Mucosa of descending colon (tissue), 3 donors: ENCODE measurements around the gene MEGF11. TPM values are rescaled to one million over a fixed set of nuclear protein-coding genes. Genes with fewer than 3 reads are reported as not detected.

Experiments used
- ATAC-seq: fragments of 200-7000 bp; cut with Tn5 transposase; one replicate; pipeline ENCODE4 v1.9.1; 2020; ENCODE audit warnings: mild to moderate bottlenecking, moderate library complexity
- DNase-seq, 3 donors: peaks; one replicate each; pipeline ENCODE4 v3.0.0-alpha.2; 2020
- H3K36me3 ChIP-seq: fragments of 200-600 bp; one replicate; pipeline ENCODE4 v1.8.0; 2021; ENCODE audit warnings: low read depth, mild to moderate bottlenecking
- H3K4me1 ChIP-seq: fragments of 200-600 bp; one replicate; pipeline ENCODE4 v1.8.0; 2021; ENCODE audit warnings: low read depth, mild to moderate bottlenecking
- H3K4me3 ChIP-seq: fragments of 200-600 bp; one replicate; pipeline ENCODE4 v1.8.0; 2021; ENCODE audit warnings: mild to moderate bottlenecking
- H3K9me3 ChIP-seq: fragments of 200-600 bp; one replicate; pipeline ENCODE4 v1.8.0; 2021; ENCODE audit warnings: mild to moderate bottlenecking
- intact Hi-C, 2 donors: fragments of 100-400 bp; cut with DNase I in 1 of 2; cut with micrococcal nuclease in 1 of 2; formaldehyde crosslinking; loops; one replicate each; pipeline versions ENCODE4 v1.11.0 to v1.11.1; 2022; cut with DNase I, micrococcal nuclease
- total RNA-seq, 3 donors: library from RNA; stranded (reverse); fragmentation: NEBNext Ultra II Directional in 2 of 3; extraction: Animal tissue kit (Norgen Biotek cat#: 25700) in 2 of 3; gene quantifications; one replicate each; pipeline versions ENCODE4 v1.2.1 to v1.2.4, GENCODE V29; 2021 to 2023
- TF ChIP-seq, protein P1 (sequence below): fragments of 200-600 bp; IDR thresholded peaks from one replicate; pipeline ENCODE4 v1.8.0; 2022; ENCODE audit warnings: antibody characterized with exemption, mild to moderate bottlenecking
- donor health status: DM: no; HTN: no; CAD: no; lungs with moderate emphysema.
- donor health status: DM: no; HTN: no; CAD: no.
- donor health status: DM: no; HTN: yes; CAD: no.

Gene MEGF11
- total RNA-seq, 3 donors from 2014 or later, result 0.12 to 0.29 (median 0.19) TPM

DNA sequence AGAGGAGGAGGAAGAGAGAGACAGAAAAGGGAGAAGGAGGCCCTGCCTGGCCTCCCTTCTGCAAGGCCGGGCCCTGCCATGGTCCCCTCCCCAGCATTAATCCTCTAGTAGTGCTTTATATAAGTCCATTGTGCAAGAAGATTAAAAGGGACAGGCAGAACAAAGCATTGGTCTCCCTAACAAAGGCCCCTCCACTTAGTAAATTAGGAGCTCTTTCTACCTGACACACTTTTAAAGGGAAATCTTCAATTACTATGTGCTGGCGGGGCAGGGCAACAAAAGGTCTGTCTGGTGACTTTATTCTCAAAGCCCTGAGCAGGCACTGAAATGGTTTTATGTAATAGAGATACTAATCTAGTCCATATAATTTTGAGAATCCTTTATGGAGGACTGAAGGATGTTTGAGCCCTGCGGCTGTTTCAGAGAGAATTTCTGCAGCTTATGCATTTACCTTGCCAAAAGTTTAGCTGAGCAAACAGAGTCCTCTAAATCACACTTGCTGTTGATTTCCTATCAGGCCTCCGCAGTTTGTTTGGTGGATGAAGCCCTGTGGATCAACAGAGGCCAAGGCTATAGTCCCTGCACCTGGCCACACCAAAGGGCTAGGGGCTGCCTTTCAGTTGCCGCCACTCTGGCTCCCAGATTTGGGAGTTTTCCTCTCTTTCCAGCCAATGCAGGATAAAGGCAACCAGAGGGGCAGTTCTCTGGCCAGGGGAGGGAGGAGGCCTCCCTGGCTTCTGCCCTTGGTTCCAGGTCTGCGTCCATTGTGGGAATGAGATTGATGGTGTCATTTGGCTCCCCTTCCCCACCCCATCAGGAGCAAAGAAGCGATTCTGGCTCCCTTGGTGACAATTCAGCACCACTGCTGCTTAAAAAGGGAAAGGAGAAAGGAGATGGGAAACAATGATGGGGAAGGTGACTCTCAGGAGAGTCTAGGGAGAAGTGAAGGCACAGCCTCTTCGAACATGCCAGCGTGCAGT is 148.0 kb downstream of the MEGF11 start:
- no peak overlapping the region for H3K4me3 ChIP-seq
- no peaks in the 10 kb centered on the region for H3K9me3 ChIP-seq
- TF ChIP-seq, protein P1, sequence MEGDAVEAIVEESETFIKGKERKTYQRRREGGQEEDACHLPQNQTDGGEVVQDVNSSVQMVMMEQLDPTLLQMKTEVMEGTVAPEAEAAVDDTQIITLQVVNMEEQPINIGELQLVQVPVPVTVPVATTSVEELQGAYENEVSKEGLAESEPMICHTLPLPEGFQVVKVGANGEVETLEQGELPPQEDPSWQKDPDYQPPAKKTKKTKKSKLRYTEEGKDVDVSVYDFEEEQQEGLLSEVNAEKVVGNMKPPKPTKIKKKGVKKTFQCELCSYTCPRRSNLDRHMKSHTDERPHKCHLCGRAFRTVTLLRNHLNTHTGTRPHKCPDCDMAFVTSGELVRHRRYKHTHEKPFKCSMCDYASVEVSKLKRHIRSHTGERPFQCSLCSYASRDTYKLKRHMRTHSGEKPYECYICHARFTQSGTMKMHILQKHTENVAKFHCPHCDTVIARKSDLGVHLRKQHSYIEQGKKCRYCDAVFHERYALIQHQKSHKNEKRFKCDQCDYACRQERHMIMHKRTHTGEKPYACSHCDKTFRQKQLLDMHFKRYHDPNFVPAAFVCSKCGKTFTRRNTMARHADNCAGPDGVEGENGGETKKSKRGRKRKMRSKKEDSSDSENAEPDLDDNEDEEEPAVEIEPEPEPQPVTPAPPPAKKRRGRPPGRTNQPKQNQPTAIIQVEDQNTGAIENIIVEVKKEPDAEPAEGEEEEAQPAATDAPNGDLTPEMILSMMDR, result no peak
- H3K4me1 ChIP-seq, result no peaks in the 10 kb centered on the region
- ATAC-seq (no peak), DNase-seq (no peak)
- intact Hi-C loops, result no loop called here
- no peaks in the 10 kb centered on the region for H3K36me3 ChIP-seq

- H3K4me3 ChIP-seq, result no peak overlapping the region
- no peak for ATAC-seq
- H3K36me3 ChIP-seq, result no peaks in the 10 kb centered on the region
- no peak for DNase-seq
- H3K9me3 ChIP-seq, result no peaks in the 10 kb centered on the region
- TF ChIP-seq, protein P1, result no peak
- no peaks in the 10 kb centered on the region for H3K4me1 ChIP-seq
- intact Hi-C loops, result no loop called here
Observed at GRCh38 chr15:66103293-66103590, 150.3 kb downstream of the MEGF11 start.

DNA sequence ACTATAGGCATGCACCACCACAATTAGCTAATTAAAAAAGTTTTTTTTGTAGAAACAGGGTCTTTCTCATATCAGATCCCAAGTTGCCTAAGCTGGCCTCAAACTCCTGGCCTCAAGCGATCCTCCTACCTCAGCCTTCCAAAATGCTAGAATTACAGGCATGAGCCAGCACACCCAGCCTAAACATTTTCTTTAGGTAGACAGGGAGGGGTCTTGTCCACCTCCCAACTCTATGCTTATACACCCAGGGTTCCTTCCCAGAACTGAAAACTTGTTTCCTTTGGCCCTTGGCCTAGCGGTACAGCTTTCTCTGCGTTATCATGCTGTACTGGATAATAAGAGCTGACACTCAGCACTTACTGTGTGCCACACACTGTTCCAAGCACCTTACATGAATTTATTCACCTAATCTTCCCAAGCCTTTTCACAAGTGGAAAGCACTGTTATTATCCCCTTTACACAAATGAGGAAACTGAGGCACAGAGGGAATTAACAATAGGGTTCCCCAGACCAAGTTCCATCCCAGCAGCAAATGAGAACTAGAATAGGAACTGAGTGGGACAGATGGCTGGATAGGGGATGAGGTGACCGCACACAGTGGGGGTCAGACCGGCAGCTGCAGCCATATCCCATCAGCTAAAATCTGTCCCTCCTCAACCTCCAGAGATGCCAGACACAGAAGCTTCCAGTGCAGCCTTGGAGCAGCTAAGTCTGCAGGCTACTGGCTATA is 150.8 kb downstream of the MEGF11 start:
- intact Hi-C loops, result no loop called here
- DNase-seq (no peak), ATAC-seq (no peak)

GRCh38 chr15:66101715-66102395 is 151.7 kb downstream of the MEGF11 start:
- no peak overlapping the region for H3K4me3 ChIP-seq
- intact Hi-C loops, result no loop called here
- TF ChIP-seq, protein P1, result no peak
- H3K36me3 ChIP-seq, result no peaks in the 10 kb centered on the region
- no peak for DNase-seq
- H3K9me3 ChIP-seq, result no peaks in the 10 kb centered on the region
- ATAC-seq, result no peak
- no peaks in the 10 kb centered on the region for H3K4me1 ChIP-seq

More for the DNA sequence above, 150.8 kb downstream of the MEGF11 start:
- no peak overlapping the region for H3K4me3 ChIP-seq
- TF ChIP-seq, protein P1, result no peak
- H3K9me3 ChIP-seq, result no peaks in the 10 kb centered on the region
- H3K36me3 ChIP-seq, result no peaks in the 10 kb centered on the region
- H3K4me1 ChIP-seq, result no peaks in the 10 kb centered on the region

DNA sequence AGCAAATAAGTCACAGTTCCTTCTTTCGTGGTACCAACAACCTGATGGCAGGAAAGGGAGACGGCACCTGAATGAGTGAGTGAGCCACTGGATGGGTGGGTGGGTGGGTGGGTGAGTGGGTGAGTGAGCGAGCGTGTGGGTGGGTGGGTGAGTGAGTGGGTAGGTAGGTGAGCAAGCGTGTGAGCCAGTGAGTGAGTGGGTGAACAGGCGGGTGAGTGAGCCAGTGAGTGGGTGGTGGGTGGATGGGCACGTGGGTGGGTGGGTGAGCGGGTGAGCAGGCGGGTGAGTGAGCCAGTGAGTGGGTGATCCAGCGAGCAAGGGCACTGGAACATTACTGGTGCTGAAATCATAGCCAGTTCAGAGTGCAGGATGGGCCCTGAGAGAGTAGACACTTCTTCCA is 152.8 kb downstream of the MEGF11 start:
- no peak for DNase-seq
- no peak for ATAC-seq
- no peaks in the 10 kb centered on the region for H3K9me3 ChIP-seq
- H3K4me3 ChIP-seq, result no peak overlapping the region
- H3K36me3 ChIP-seq, result no peaks in the 10 kb centered on the region
- intact Hi-C loops, result no loop called here
- H3K4me1 ChIP-seq, result no peaks in the 10 kb centered on the region
- TF ChIP-seq, protein P1, result no peak
